SK-N-SH treated with all-trans-retinoic acid at 6 μM for 48 hours (cell line): ENCODE results near the gene SPRING1.

Experiments used
- ATAC-seq: fragments of 200-7000 bp; cut with Tn5 transposase; 3 replicates; pipeline ENCODE4 v1.9.1; 2020; ENCODE audit warnings: mild to moderate bottlenecking, moderate library complexity
- CSDC2 ChIP-seq: fragments of 250-450 bp; sonication (Bioruptor Pico); IDR thresholded peaks from 2 replicates; pipeline ENCODE4 v1.5.0; 2020; ENCODE audit warnings: mild to moderate bottlenecking, moderate library complexity
- ISL1 ChIP-seq: fragments of 250-450 bp; sonication (Bioruptor Pico); IDR thresholded peaks from 2 replicates; pipeline ENCODE4 v2.1.2; 2022; ENCODE audit warnings: mild to moderate bottlenecking, moderate library complexity
- OSR1 ChIP-seq: fragments of 250-450 bp; sonication (Bioruptor Pico); IDR thresholded peaks from 2 replicates; pipeline ENCODE4 v1.8.0; 2022; ENCODE audit warnings: moderate library complexity, mild to moderate bottlenecking, inconsistent platforms
- RARB ChIP-seq: fragments of 250-450 bp; sonication (Bioruptor Pico); IDR thresholded peaks from 2 replicates; pipeline ENCODE4 v1.8.0; 2021; ENCODE audit warnings: mild to moderate bottlenecking, moderate library complexity
- TCF4 ChIP-seq: fragments of 250-450 bp; sonication (Bioruptor Pico); IDR thresholded peaks from 2 replicates; pipeline ENCODE4 v1.8.0; 2021; ENCODE audit warnings: mild to moderate bottlenecking, moderate library complexity, borderline replicate concordance
- ZFP3 ChIP-seq: fragments of 250-450 bp; sonication (Bioruptor Pico); IDR thresholded peaks from 2 replicates; pipeline ENCODE4 v1.5.0; 2020; ENCODE audit warnings: mild to moderate bottlenecking, moderate library complexity
- ZNF565 ChIP-seq: fragments of 450-650 bp; formaldehyde crosslinking; conservative IDR thresholded peaks from 2 replicates; pipeline ENCODE4 v1.5.0; 2020; ENCODE audit warnings: low read depth, mild to moderate bottlenecking, moderate library complexity
- TF ChIP-seq, protein P1 (sequence below): fragments of 250-450 bp; sonication (Bioruptor Pico); IDR thresholded peaks from 2 replicates; pipeline ENCODE4 v1.8.0; 2020; ENCODE audit warnings: mild to moderate bottlenecking, moderate library complexity, borderline replicate concordance
- TF ChIP-seq, protein P2 (sequence below): fragments of 250-450 bp; sonication (Bioruptor Pico); IDR thresholded peaks from 2 replicates; pipeline ENCODE4 v1.8.0; 2021; ENCODE audit warnings: low read depth, mild to moderate bottlenecking, moderate library complexity, borderline replicate concordance
- TF ChIP-seq, protein P3 (sequence below): fragments of 250-450 bp; sonication (Bioruptor Pico); IDR thresholded peaks from 2 replicates; pipeline ENCODE4 v1.5.0; 2020; ENCODE audit warnings: mild to moderate bottlenecking, moderate library complexity
- TF ChIP-seq, protein P4 (sequence below): fragments of 250-450 bp; sonication (Bioruptor Pico); IDR thresholded peaks from 2 replicates; pipeline ENCODE4 v1.5.1; 2021; ENCODE audit warnings: mild to moderate bottlenecking, moderate library complexity

SPRING1 gene

DNA sequence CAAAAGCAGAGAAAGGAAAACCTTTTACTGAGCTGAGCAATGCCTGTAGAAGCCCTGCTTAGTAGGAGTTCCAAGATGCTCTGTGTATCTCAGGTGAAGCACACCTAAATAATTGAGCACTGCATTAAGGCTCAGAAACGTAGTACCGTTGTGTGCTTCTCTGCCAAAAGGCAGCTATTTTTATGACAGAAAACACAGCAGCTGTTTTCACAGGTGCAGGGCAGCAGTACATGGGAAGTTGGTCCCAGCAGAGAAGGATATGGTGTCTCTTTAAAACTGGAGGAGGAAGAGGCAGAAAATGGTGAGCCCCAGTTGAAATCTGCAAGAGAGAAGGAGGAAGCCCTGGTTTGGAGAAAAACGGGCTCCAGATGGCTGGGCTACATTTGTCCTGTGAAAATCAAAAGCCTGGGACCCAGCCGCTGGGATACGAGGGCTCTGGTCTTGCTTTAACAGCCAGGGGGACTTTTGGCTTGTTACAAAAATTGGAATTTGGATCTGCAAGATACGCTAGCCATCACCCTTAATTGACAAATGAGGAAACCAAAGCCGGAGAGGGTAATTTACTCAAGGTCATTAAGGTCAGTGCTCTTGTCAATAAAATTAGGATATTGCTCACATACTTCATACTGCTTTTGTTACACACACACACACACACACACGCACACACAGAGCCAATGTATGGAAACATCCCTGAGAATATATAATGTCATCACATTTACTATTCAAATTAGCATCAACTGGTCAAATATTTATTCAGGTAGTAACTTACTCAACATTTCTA, 27.3 kb downstream of the SPRING1 start:
- ATAC-seq = no peak
- TF ChIP-seq, protein P1, sequence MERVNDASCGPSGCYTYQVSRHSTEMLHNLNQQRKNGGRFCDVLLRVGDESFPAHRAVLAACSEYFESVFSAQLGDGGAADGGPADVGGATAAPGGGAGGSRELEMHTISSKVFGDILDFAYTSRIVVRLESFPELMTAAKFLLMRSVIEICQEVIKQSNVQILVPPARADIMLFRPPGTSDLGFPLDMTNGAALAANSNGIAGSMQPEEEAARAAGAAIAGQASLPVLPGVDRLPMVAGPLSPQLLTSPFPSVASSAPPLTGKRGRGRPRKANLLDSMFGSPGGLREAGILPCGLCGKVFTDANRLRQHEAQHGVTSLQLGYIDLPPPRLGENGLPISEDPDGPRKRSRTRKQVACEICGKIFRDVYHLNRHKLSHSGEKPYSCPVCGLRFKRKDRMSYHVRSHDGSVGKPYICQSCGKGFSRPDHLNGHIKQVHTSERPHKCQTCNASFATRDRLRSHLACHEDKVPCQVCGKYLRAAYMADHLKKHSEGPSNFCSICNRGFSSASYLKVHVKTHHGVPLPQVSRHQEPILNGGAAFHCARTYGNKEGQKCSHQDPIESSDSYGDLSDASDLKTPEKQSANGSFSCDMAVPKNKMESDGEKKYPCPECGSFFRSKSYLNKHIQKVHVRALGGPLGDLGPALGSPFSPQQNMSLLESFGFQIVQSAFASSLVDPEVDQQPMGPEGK = no peak
- no peak for TF ChIP-seq OSR1 (CRISPR knock-in tag)
- no peak for TF ChIP-seq RARB (CRISPR knock-in tag)
- TF ChIP-seq, protein P2, sequence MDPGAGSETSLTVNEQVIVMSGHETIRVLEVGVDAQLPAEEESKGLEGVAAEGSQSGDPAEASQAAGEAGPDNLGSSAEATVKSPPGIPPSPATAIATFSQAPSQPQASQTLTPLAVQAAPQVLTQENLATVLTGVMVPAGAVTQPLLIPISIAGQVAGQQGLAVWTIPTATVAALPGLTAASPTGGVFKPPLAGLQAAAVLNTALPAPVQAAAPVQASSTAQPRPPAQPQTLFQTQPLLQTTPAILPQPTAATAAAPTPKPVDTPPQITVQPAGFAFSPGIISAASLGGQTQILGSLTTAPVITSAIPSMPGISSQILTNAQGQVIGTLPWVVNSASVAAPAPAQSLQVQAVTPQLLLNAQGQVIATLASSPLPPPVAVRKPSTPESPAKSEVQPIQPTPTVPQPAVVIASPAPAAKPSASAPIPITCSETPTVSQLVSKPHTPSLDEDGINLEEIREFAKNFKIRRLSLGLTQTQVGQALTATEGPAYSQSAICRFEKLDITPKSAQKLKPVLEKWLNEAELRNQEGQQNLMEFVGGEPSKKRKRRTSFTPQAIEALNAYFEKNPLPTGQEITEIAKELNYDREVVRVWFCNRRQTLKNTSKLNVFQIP (CRISPR knock-in tag) = no peak

DNA sequence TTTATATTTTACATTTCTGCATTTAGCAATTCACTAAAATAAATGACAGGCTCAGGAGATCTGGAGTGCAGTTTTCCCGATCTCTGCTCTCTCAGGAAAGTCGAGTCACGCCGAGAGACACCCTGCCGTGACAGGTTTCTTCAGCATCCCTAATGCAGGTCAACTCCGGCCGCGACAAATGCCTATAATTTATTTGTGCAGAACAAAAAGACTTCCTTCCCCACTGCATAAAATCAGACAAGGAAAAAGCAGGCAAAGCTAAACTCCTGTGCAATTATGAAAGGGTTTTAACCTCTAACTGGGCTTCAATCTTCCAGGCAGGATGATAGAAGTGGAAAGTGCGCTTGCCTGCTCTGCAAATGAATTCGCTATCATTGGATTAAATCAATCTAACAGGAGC, 28.1 kb downstream of the SPRING1 start:
- no peak for ATAC-seq

DNA sequence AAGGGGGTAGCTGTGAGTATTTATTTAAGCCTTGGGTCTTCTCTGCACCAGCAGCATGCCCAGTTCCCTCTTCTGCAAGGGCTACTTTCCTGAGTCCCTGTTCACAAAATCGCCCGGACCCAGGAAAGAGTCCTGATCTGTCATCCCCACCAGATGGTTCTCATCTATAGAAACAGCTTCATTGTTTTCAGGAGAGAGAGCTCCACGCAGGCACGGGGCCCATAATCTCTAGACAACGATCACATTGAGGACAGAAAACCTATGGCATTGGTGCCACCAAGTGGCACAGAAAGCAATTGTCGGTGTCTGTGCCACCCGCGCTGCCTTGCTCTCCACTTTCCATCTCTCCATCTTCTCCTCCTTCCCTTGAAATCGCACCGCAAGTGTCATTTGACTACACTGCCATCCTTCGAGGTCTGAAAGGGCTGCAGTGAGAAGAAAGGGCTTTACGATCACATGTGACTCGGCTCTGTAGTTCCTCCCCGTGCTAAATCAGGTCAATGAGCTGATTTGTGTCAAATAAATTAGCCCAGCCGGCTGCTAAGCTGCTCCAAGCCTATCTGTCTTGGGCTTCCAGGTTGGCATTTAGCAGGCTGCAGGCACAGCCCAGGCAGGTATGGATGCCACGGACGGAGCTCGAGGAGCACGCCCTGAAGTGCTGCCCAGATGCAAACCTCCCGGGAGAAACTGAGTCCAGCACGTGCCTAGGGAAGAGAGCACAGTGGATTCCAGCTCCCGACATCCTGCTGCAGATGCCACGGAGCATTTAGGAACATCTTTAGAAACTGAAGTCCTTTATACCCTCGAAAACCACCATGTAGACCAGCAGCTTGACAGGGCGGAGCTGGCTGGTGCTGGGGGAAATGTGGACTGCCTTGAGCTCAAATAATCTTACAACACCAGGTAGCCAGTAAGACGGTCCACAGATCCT, 28.8 kb downstream of the SPRING1 start:
- TF ChIP-seq, protein P3, sequence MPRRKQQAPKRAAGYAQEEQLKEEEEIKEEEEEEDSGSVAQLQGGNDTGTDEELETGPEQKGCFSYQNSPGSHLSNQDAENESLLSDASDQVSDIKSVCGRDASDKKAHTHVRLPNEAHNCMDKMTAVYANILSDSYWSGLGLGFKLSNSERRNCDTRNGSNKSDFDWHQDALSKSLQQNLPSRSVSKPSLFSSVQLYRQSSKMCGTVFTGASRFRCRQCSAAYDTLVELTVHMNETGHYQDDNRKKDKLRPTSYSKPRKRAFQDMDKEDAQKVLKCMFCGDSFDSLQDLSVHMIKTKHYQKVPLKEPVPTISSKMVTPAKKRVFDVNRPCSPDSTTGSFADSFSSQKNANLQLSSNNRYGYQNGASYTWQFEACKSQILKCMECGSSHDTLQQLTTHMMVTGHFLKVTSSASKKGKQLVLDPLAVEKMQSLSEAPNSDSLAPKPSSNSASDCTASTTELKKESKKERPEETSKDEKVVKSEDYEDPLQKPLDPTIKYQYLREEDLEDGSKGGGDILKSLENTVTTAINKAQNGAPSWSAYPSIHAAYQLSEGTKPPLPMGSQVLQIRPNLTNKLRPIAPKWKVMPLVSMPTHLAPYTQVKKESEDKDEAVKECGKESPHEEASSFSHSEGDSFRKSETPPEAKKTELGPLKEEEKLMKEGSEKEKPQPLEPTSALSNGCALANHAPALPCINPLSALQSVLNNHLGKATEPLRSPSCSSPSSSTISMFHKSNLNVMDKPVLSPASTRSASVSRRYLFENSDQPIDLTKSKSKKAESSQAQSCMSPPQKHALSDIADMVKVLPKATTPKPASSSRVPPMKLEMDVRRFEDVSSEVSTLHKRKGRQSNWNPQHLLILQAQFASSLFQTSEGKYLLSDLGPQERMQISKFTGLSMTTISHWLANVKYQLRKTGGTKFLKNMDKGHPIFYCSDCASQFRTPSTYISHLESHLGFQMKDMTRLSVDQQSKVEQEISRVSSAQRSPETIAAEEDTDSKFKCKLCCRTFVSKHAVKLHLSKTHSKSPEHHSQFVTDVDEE (CRISPR knock-in tag) = no peak
- TF ChIP-seq CSDC2 (CRISPR knock-in tag) (no peak), ZNF565 (CRISPR knock-in tag) (no peak), ISL1 (CRISPR knock-in tag) (no peak), ZFP3 (no peak), OSR1 (CRISPR knock-in tag) (no peak), TCF4 (CRISPR knock-in tag) (peak; percentile 43; the same call in 1 of the 2 replicates)
- TF ChIP-seq, protein P4, sequence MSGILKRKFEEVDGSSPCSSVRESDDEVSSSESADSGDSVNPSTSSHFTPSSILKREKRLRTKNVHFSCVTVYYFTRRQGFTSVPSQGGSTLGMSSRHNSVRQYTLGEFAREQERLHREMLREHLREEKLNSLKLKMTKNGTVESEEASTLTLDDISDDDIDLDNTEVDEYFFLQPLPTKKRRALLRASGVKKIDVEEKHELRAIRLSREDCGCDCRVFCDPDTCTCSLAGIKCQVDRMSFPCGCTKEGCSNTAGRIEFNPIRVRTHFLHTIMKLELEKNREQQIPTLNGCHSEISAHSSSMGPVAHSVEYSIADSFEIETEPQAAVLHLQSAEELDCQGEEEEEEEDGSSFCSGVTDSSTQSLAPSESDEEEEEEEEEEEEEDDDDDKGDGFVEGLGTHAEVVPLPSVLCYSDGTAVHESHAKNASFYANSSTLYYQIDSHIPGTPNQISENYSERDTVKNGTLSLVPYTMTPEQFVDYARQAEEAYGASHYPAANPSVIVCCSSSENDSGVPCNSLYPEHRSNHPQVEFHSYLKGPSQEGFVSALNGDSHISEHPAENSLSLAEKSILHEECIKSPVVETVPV (CRISPR knock-in tag) = no peak
- ATAC-seq = peak; percentile 95

More for the DNA sequence above, 28.1 kb downstream of the SPRING1 start:
- TF ChIP-seq, protein P3 (CRISPR knock-in tag) = no peak
- no peak for TF ChIP-seq ZFP3
- TF ChIP-seq, protein P4 (CRISPR knock-in tag) = no peak
